ENCODE results near the gene RARA. TPM values are rescaled to one million over a fixed set of nuclear protein-coding genes. Genes with fewer than 3 reads are reported as not detected.

Gene RARA
- total RNA-seq, 2 donors from 2014 or later = 28.5 to 51.7 TPM

DNA sequence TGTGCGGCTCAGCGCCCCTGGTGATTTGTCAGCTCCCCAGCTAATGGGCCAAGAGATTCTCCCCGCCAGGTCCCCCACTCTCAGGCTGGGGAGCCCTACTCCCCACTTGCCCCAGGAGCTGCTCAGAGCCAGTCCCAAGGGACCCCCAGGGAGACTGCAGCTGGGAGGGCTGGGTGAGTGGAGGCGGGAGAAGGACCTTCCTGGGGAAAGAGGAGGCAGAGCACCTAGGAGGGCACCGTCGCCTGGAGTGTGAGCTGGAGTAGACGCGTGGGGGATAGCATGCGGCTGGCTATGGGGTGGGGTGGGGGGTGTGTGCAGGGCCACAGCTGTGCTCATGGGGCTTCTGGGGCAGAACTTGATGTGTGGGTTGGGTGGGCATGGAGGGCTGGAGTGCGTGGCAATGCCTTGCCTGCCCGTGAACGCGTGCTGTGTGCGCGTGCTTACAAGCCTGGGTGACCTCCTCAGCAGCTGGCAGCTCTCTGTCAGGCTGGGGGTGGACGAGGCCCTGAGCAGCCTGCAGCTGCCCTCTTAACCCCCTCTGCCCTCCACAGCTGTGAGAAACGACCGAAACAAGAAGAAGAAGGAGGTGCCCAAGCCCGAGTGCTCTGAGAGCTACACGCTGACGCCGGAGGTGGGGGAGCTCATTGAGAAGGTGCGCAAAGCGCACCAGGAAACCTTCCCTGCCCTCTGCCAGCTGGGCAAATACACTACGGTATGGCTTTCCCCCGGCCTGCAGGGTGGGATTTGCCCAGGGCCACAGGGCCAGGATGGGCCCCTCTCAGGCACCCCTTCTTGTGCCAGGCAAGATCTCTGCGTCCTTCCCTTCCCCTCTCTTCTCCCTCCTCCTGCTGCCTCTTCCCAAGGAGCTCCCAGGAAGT, 42.6 kb downstream of the RARA start:
- Histone ChIP-seq H3K4me3 (no peak overlapping the region), H3K36me3 (peaks cover 67% of the 10 kb centered on the region), H3K9me3 (no peaks in the 10 kb centered on the region), H3K27ac (peak overlapping the region in 1 of 2 donors; percentile 25), H3K4me1 (peaks cover 0 to 75% of the 10 kb centered on the region in 2 donors), H3K27me3 (no peaks in the 10 kb centered on the region)
- no peak for DNase-seq (ENCODE audit: low spot score)
- TF ChIP-seq, protein P1, sequence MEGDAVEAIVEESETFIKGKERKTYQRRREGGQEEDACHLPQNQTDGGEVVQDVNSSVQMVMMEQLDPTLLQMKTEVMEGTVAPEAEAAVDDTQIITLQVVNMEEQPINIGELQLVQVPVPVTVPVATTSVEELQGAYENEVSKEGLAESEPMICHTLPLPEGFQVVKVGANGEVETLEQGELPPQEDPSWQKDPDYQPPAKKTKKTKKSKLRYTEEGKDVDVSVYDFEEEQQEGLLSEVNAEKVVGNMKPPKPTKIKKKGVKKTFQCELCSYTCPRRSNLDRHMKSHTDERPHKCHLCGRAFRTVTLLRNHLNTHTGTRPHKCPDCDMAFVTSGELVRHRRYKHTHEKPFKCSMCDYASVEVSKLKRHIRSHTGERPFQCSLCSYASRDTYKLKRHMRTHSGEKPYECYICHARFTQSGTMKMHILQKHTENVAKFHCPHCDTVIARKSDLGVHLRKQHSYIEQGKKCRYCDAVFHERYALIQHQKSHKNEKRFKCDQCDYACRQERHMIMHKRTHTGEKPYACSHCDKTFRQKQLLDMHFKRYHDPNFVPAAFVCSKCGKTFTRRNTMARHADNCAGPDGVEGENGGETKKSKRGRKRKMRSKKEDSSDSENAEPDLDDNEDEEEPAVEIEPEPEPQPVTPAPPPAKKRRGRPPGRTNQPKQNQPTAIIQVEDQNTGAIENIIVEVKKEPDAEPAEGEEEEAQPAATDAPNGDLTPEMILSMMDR (IDR thresholded peaks at IDR 0.05) = no peak

DNA sequence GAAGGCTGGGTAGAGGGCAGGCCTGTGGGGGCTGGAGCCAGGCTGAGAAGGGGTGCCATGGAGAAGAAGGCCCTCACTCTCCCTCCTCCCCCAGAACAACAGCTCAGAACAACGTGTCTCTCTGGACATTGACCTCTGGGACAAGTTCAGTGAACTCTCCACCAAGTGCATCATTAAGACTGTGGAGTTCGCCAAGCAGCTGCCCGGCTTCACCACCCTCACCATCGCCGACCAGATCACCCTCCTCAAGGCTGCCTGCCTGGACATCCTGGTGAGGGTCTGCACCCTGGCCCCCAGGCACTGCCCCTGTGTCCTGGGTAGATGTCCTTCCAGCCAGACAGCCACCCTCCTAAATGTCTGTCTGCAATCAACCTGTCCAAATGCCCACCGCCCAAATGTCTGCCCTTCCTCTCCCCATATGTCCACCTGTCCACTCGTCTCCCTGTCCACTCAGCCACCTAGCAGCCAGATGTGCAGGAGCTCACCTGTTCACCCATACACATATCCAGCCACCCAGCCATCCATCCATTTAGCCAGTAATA, 43.3 kb downstream of the RARA start:
- TF ChIP-seq, protein P1 (IDR thresholded peaks at IDR 0.05) = no peak
- Histone ChIP-seq H3K36me3 (peaks cover 71% of the 10 kb centered on the region), H3K4me1 (peaks cover 0 to 68% of the 10 kb centered on the region in 2 donors), H3K27ac (no peak overlapping the region), H3K27me3 (no peaks in the 10 kb centered on the region), H3K4me3 (no peak overlapping the region), H3K9me3 (no peaks in the 10 kb centered on the region)
- no peak for DNase-seq (ENCODE audit: low spot score)

DNA sequence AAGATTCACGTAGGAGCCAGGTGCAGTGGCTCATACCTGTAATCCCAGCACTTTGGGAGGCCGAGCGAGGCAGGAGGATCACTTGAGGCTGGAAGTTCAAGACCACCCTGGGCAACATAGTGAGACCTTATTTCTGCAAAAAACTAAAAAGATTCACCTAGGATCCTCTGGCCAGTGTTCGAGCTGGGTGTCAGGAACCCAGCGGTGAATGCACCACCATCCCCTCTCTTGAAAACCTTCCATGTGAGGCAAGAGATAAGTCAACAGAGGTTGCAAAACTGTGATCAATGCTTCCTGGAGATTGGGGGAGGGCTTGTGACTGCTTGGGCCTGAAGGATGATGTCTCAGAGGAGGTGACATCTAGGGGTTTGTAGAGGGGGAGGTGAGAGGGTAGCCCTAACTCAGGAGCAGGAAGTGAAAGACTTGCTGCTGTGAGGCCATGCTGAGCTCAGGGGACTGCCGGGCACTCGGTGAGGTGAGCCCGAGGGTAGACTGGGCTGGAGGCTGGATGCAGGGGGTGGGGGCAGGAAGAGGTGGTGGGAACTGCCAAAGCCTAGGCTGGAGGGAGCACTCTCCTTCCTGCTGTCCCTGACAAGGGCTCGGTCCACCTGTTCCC, 43.9 kb downstream of the RARA start:
- Histone ChIP-seq H3K4me1 (peaks cover 0 to 62% of the 10 kb centered on the region in 2 donors), H3K36me3 (peaks cover 71% of the 10 kb centered on the region), H3K27ac (no peak overlapping the region), H3K4me3 (no peak overlapping the region), H3K9me3 (no peaks in the 10 kb centered on the region), H3K27me3 (no peaks in the 10 kb centered on the region)
- TF ChIP-seq, protein P1 (IDR thresholded peaks at IDR 0.05) = no peak
- DNase-seq (ENCODE audit: low spot score) = no peak

DNA sequence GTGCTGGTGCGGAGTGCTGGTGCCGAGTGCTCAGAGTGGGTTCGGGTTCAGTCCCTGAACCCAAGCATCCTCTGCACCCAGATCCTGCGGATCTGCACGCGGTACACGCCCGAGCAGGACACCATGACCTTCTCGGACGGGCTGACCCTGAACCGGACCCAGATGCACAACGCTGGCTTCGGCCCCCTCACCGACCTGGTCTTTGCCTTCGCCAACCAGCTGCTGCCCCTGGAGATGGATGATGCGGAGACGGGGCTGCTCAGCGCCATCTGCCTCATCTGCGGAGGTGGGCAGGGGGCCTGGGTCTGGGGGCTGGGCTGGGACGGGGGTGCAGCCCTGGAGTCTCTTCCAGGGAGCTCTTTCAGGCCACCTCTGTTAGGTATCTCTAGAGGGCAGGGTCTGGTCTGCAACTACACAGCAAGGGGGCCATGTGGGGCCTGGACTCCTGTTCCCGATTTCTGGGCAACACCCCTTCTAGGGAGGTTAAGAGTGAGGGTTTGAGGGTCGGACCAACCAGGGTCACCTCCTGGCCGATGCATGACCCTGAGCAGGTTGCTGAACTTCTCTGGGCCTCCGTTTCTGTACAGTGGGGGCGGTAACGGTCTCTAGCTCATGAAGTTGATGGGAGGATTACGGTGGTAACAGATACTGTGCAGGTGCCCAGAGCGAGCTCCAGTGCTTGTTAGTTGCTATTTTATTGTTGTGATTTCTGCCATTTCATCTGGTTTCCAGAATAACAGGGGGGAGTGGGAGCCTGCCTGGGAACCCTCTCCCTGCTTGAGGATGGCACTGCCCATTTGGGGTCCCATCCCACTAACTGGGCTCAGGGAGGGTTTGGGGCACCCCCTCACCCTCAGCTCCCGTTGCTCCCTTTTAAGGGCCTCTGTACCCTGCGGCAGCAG, 45.5 kb downstream of the RARA start:
- H3K4me3 ChIP-seq = no peak overlapping the region
- TF ChIP-seq, protein P1 (IDR thresholded peaks at IDR 0.05) = no peak
- peak overlapping the region; percentile 25 to 55 for H3K27ac ChIP-seq
- H3K36me3 ChIP-seq = peaks cover 62% of the 10 kb centered on the region
- DNase-seq (ENCODE audit: low spot score) = no peak
- no peaks in the 10 kb centered on the region for H3K9me3 ChIP-seq
- peaks cover 0 to 46% of the 10 kb centered on the region in 2 donors for H3K4me1 ChIP-seq
- H3K27me3 ChIP-seq = no peaks in the 10 kb centered on the region

DNA sequence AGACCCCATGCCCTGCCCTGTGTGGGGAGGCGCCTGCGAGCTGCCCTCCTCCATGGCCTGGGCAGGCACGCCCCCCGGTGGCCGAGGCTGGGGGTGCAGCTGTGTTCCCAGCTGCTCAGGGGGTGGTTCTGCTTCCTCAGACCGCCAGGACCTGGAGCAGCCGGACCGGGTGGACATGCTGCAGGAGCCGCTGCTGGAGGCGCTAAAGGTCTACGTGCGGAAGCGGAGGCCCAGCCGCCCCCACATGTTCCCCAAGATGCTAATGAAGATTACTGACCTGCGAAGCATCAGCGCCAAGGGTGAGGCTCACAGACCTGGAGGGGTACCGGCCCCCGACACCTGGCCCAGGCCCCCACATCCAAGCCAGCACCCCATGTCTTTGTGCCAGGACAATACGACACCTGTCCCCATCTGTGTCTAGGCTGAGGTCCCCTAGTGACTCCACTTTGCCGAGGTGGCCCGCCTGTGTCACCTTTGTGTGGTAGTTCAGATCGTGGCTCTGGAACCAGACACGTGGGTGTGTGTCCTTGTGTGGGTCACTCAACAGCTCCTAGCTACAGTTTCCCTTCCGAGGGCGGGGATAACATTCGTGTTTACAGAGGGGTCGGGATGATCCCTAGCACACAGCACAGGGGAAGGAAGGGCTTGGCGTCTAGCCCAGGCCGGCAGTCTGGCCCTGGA, 46.3 kb downstream of the RARA start:
- H3K27ac ChIP-seq = peak overlapping the region; percentile 27 to 55
- TF ChIP-seq, protein P1 (IDR thresholded peaks at IDR 0.05) = peak; percentile 97 to 98
- H3K9me3 ChIP-seq = no peaks in the 10 kb centered on the region
- H3K27me3 ChIP-seq = no peaks in the 10 kb centered on the region
- H3K36me3 ChIP-seq = peaks cover 56% of the 10 kb centered on the region
- peak; percentile 83 for DNase-seq (ENCODE audit: low spot score)
- no peak overlapping the region for H3K4me3 ChIP-seq
- peaks cover 0 to 38% of the 10 kb centered on the region in 2 donors for H3K4me1 ChIP-seq
